Measurements from ENCODE around the gene CD276. TPM values are rescaled to one million over a fixed set of nuclear protein-coding genes. Genes with fewer than 3 reads are reported as not detected.

Gene CD276
- polyA plus RNA-seq, 1 experiment = 107 TPM

DNA sequence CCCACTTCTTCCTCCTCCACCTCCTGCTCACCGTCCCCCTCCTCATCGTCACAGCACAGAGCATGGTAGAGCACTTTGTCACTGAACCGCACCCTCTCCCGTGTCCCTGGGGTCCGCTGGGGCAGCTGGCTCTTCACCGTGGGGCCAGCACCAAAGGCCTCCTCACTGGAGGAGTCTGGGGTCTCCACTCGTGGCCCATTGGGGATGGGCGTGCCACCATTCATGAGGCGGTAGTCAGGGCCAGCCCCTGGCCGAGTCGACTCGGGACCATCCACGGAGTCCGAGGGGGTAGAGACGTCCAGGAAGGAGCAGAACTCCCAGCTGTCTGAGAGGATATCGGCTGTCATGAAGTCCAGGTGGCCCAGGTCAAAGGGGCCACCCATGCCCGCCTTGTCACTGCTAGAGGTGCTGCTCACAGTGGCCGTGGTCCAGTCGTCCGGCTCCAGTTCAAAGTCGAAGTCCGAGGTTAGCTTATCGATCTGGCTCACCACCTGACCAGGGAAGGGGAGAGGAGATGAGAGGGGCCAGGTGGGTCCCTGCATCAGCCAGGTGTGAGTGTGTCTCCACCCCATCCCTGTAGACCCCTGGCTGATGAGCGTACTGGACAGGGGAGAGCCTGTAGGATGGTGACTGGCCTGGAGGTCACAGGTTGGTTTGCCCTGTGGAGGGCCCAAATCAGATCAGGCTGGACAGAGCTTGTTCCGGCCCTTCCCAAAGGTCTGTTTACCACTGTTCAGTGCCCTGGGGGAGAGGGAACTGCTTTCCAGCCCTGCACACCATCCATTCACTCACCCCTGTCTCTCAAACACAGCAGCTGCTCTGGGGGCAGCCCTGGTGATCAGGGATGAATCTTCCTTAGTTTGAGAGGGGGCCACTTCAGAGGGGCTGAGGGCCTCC is 56.2 kb downstream of the CD276 start:
- TF ChIP-seq, protein P1, sequence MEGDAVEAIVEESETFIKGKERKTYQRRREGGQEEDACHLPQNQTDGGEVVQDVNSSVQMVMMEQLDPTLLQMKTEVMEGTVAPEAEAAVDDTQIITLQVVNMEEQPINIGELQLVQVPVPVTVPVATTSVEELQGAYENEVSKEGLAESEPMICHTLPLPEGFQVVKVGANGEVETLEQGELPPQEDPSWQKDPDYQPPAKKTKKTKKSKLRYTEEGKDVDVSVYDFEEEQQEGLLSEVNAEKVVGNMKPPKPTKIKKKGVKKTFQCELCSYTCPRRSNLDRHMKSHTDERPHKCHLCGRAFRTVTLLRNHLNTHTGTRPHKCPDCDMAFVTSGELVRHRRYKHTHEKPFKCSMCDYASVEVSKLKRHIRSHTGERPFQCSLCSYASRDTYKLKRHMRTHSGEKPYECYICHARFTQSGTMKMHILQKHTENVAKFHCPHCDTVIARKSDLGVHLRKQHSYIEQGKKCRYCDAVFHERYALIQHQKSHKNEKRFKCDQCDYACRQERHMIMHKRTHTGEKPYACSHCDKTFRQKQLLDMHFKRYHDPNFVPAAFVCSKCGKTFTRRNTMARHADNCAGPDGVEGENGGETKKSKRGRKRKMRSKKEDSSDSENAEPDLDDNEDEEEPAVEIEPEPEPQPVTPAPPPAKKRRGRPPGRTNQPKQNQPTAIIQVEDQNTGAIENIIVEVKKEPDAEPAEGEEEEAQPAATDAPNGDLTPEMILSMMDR (IDR thresholded peaks at IDR 0.05; ENCODE audit: insufficient read depth, low read depth, low read length) = no peak
- POLR2A ChIA-PET = no interaction called here

GRCh38 chr15:73741321-73741836 is 57.2 kb downstream of the CD276 start:
- CTCF ChIA-PET = no interaction called here
- TF ChIP-seq, protein P1 (IDR thresholded peaks at IDR 0.05; ENCODE audit: insufficient read depth, low read depth, low read length) = no peak
- Histone ChIP-seq H3K36me3 (ENCODE audit: control insufficient read depth, insufficient read depth, low read length) (no peaks in the 10 kb centered on the region), H3K4me3 (ENCODE audit: low read depth, low read length) (no peak overlapping the region), H3K27me3 (ENCODE audit: control insufficient read depth, insufficient read depth, low read length) (peaks cover 2% of the 10 kb centered on the region; the same call in 1 of the 2 replicates)
- POLR2A ChIA-PET = no interaction called here
- no peak for DNase-seq (ENCODE audit: low read depth)

More for the DNA sequence above, 56.2 kb downstream of the CD276 start:
- no peaks in the 10 kb centered on the region for H3K36me3 ChIP-seq (ENCODE audit: control insufficient read depth, insufficient read depth, low read length)
- no peak overlapping the region for H3K4me3 ChIP-seq (ENCODE audit: low read depth, low read length)
- H3K27me3 ChIP-seq (ENCODE audit: control insufficient read depth, insufficient read depth, low read length) = peaks cover 4% of the 10 kb centered on the region; the same call in 1 of the 2 replicates
- no peak for DNase-seq (ENCODE audit: low read depth)
- CTCF ChIA-PET = interaction anchor here (0.7 kb wide), 1 partner anchor 104 kb away, joined by 3 read pairs; no protein-coding TSS in a partner anchor

DNA sequence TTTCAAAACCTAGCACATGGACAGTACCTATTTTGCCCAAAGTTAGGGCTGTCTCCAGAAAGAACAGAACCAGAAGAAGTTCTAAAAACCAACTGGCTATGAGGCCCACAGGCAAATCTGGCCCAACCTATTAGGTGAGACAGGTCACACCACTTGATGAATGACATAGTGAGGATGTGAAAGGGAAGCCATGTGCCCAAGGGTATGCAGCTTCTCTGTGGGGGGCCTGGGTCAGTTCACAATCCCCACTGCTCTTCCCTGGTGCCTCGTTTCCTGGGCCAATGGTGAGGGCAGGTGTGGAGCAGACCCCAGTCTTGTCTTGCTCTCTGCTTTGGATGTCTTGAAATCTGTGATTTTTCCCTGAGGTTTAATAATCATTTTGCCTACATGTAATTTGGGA is 60.1 kb downstream of the CD276 start:
- no peaks in the 10 kb centered on the region for H3K36me3 ChIP-seq (ENCODE audit: control insufficient read depth, insufficient read depth, low read length)
- H3K27me3 ChIP-seq (ENCODE audit: control insufficient read depth, insufficient read depth, low read length) = peaks cover 3% of the 10 kb centered on the region; the same call in 1 of the 2 replicates
- ChIA-PET CTCF (no interaction called here), POLR2A (no interaction called here)
- H3K4me3 ChIP-seq (ENCODE audit: low read depth, low read length) = no peak overlapping the region
- TF ChIP-seq, protein P1 (IDR thresholded peaks at IDR 0.05; ENCODE audit: insufficient read depth, low read depth, low read length) = no peak
- no peak for DNase-seq (ENCODE audit: low read depth)

DNA sequence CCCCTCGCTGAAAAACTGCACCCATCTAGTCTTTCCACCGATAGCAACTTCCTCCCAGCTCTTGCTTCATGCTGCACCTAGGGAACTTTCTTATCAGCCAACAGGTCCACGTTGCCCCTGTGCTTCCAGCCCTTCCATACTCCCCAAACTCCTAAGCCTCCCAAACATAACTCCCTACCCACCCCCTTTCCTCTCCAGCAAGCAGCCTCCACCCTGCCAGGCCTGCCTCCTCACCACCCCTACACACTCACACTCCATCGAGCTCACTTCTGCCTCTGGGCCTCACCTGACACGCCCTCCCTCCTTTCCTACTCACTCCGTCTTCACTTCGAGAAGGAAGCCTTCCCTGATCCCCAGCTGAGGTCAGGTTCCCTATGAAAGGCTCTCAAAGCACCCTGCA is 60.9 kb downstream of the CD276 start:
- TF ChIP-seq, protein P1 (IDR thresholded peaks at IDR 0.05; ENCODE audit: insufficient read depth, low read depth, low read length) = no peak
- Histone ChIP-seq H3K4me3 (ENCODE audit: low read depth, low read length) (no peak overlapping the region), H3K27me3 (ENCODE audit: control insufficient read depth, insufficient read depth, low read length) (peaks cover 4% of the 10 kb centered on the region; the same call in 1 of the 2 replicates), H3K36me3 (ENCODE audit: control insufficient read depth, insufficient read depth, low read length) (no peaks in the 10 kb centered on the region)
- DNase-seq (ENCODE audit: low read depth) = no peak
- ChIA-PET POLR2A (no interaction called here), CTCF (no interaction called here)

- CTCF ChIA-PET = interaction anchor here (0.9 kb wide), 1 partner anchor 41 kb away, joined by 3 read pairs; no protein-coding TSS in a partner anchor
Observed at GRCh38 chr15:73746261-73746660, 62.1 kb downstream of the CD276 start.

More at GRCh38 chr15:73746261-73746660, 62.1 kb downstream of the CD276 start:
- POLR2A ChIA-PET = no interaction called here
- no peak for DNase-seq (ENCODE audit: low read depth)
- Histone ChIP-seq H3K27me3 (ENCODE audit: control insufficient read depth, insufficient read depth, low read length) (peaks cover 11% of the 10 kb centered on the region), H3K4me3 (ENCODE audit: low read depth, low read length) (no peak overlapping the region), H3K36me3 (ENCODE audit: control insufficient read depth, insufficient read depth, low read length) (no peaks in the 10 kb centered on the region)
- TF ChIP-seq, protein P1 (IDR thresholded peaks at IDR 0.05; ENCODE audit: insufficient read depth, low read depth, low read length) = no peak

All from BJ (cell line).